Measurements from ENCODE around the gene TRAF3.
"Not testable (repeated sequence)": the region's sequence is repeated elsewhere in the genome, so short reads cannot be mapped to it uniquely, and the experiment has no call there.

TRAF3 gene

GRCh38 chr14:102829016-102829548 is 51.8 kb downstream of the TRAF3 start:
- no peak for DNase-seq (ENCODE audit: low read depth)

DNA sequence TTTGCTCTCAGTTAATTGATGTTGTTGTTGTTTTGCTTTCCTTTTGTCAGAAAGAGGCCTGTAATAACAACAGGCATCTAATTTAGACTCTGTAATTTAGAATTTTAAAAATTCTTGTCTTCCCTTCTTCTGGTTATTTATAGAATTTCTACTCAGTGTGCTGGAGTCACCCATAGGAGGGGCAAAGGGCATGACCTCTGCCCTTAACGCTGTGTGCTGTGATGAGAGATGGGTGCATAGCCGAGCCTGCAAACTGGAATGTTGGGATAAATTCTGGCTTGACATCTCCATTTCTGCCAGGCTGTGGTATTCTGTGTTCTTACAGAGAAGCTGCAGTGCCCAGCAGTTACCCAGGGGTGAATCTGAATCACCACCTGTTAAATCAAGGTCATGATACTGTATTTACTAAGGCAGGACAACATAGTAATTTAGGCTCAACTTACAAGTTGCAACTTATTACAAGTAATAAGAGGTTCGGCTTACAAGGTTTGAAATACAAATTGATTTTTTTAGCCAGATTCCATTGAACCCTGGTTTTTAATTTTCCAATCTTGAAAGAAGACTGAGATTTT is 53.3 kb downstream of the TRAF3 start:
- DNase-seq (ENCODE audit: low read depth) = no peak

GRCh38 chr14:102831163-102831804 is 54.0 kb downstream of the TRAF3 start:
- DNase-seq (ENCODE audit: low read depth) = no peak

DNA sequence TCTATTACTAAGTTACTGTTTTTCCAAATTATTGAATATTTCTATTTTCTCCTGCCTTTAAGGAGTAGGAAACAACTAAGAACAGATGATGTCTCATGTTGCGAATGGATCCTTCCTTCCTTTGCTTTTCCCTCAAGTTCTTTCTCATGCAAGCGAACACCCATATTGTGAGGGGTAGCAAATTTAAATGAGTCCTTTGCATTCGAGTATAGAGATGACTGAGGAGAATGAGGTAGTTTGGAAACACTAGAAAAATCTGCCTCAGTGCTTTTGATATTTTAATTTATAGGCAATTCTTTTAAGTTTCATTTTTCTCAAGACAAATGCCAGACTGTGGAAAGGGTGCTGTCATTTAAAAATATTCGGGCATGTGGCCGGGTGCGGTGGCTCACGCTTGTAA is 56.1 kb downstream of the TRAF3 start:
- no peak for DNase-seq (ENCODE audit: low read depth)

DNA sequence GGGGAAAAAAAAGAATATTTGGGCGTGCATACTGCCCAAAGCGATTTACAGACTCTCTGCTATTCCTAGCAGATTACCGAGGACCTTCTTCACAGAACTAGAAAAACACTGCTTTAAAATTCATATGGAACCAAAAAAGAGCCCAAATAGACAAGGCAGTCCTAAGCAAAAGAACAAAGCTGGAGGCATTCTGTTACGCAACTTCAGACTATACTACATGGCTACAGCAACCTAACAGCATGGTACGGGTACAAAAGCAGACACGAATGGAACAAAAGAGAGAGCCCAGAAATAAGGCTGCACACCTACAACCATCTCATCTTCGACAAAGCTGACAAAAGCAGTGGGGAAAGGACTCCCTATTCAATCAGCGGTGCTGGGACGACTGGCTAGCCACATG is 56.7 kb downstream of the TRAF3 start:
- DNase-seq (ENCODE audit: low read depth) = no peak

DNA sequence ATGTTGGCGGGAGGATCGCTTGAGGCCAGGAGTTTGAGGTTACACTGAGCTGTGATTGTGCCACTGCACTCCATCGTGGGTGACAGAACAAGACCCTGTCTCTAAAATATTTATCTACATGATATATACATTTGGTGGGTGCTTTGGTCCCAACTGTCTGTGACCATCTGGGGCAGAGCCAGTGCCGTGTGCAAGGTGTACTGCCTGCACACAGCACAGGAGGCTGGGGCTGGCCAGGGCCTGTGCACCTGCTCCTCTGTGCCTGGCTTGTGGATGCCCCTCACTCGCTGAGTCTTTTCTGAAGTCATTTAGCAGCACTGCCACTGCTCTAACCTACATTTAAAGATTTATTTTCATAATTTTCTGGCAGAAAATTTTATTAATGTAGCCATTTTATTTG is 58.7 kb downstream of the TRAF3 start:
- DNase-seq (ENCODE audit: low read depth) = no peak

- DNase-seq (ENCODE audit: low read depth) = not testable (repeated sequence)
These were observed 59.9 kb downstream of the TRAF3 start for GRCh38 chr14:102837120-102837519.

DNA sequence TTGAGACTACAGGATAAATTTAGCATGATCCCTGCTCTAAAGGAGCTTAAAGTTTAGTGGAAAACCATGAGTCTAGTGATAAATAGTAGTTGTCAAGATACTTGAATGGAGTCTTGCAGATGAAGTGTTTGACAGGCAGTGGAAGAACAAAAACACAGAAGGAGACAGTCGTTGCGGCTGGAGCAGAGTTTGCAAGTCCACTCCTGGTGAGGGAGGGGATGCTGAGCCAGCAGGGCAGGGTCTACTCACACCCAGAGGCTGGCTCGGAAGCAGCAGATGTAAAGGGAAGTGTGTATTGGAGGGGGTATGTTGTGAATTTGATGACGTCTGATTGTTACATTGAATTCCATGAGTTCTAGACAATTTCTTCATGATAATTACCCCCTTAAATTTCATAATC is 61.3 kb downstream of the TRAF3 start:
- DNase-seq (ENCODE audit: low read depth) = no peak

GRCh38 chr14:102840115-102840514 is 62.9 kb downstream of the TRAF3 start:
- no peak for DNase-seq (ENCODE audit: low read depth)

DNA sequence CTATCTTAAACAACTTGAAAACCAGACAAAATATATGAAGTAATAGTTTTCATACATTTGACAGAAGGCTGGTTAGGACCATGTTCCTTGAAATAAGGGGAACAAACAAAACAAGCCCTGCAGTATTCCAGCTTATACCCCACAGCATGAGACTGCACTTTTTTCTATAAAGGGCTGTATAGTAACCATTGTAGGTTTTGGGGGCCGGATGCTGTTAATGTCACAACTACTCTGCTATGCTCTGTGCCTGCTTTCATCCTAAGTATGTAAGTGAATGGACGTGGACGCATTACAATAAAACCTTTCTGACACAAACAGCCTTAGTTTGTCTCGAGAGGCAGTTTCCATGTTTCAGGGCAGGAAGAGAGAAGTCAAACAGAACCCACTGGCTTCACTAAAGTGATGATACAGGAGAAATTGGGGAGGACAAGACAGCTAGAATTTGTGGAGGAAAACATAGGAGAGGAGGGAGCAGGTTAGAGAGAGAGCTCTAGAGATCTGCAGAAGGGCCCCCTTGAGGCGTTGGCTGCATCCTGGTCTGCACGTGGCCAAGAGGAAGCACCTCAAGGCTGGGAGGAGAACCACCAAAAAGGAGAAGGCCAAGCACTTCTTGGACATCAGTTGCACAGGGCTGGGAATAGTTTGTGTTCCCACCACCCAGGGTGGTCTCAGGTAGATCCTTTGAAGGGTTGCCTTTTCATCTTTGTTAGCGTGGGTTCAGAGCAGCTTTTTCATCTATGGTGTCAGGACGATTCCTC is 63.7 kb downstream of the TRAF3 start:
- DNase-seq (ENCODE audit: low read depth) = no peak

DNA sequence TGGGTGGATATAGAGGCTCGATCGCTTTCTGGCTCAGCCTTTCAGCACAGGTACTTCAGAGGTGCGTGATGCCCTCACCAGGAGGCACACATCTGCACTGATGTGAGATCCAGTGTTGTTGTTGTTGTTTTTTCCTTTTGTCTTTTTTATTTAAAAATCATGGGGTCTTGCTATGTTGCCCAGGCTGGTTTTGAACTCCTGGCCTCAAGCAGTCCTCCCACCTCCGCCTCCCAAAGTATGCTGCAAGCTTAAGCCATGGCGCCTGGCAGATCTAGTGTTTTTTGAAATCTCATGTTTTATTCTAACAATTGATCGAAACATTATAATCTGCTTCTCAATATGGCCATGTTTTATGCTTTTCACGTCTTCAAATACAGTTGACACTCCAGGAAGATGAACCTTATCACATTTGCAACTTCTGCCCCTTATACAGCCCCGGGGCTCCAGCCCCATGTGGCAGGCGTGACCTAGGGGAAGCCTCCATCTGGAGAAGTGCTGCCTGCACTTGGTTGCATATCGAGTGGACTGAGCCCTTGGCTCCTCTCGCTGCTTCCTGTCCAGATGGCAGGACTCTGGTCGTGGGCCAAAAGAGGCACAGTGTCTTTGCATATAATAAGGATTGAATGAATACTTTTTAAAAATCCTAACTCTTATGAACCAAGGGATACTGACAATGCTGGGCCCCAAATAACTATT is 71.7 kb downstream of the TRAF3 start:
- DNase-seq (ENCODE audit: low read depth) = no peak

DNA sequence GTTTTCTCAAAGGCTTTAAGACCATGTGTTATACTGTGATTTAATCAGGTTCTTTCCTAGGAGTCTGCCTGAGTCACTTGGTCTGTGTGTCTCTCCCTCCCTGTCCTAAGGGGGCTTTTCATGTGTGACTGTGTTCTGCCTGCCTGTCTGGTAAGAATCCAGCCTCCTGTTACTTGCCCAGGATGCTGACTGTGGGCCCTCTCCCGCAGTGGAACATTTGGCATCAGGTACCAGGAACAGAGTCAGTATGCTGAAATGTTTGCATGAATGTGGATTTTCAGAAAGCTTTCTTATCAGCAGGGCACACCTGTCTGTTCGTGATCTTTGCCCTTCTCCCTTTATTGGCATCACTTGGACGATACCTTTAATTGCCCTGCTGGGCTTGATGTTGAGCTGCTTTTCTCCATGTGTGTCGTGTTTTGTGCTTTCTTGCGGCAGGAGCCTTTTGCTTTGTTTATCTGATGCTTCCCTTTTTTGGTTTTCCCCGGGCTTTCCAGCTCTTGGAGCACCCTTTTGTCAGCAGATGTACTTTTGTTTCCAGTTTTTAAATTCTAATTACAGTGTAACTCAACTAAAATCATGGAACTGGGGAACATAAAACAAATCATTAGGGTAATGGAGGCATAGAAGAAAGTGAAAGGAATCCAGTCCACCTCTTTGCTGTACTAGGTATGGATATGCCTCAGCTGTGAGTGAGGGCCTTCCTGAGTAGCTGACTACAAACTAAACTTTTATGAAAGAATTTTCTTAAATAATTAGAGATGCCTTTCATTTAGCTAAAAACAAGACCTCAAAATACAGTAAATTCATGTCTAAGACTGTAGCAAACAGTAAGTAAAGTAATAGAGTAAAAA is 72.5 kb downstream of the TRAF3 start:
- no peak for DNase-seq (ENCODE audit: low read depth)

- no peak for DNase-seq (ENCODE audit: low read depth)
These were observed 76.4 kb downstream of the TRAF3 start for GRCh38 chr14:102853648-102854047.

- DNase-seq (ENCODE audit: low read depth) = no peak
These were observed 76.9 kb downstream of the TRAF3 start for GRCh38 chr14:102854091-102854703.

DNA sequence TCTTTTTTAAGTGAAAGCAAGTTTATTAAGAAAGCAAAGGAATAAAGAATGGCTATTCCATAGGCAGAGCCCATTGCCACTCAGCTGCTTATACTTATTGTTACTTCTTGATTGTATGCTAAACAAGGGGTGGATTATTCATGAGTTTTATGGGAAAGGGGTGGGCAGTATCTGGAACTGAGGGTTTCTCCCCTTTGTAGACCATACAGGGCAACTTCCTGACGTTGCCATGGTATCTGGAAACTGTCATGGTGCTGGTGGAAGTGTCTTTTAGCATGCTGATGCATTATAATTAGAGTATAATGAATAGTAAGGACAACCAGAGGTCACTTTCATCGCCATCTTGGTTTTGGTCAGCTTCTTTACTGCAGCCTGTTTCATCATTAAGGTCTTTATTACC is 78.9 kb downstream of the TRAF3 start:
- DNase-seq (ENCODE audit: low read depth) = no peak

DNA sequence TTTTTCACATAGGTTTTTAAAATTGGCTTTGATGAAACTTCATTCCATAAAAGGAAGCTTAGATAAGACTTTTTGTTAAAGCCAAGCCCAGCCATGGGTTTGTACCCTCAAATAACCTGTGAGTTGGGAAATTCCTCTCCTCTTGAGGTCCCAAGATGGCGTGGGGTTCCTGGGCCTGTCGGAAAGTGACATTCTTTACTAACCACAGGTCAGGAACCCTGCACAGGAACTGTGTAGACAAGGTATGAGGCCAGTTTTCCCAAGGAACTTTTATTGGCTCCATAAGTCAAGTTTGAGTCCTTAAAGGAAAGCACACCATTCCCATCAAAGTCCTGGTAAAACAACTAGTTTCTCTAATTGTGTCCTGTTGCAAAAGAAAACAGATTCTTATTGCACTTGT is 80.2 kb downstream of the TRAF3 start:
- DNase-seq (ENCODE audit: low read depth) = no peak

DNA sequence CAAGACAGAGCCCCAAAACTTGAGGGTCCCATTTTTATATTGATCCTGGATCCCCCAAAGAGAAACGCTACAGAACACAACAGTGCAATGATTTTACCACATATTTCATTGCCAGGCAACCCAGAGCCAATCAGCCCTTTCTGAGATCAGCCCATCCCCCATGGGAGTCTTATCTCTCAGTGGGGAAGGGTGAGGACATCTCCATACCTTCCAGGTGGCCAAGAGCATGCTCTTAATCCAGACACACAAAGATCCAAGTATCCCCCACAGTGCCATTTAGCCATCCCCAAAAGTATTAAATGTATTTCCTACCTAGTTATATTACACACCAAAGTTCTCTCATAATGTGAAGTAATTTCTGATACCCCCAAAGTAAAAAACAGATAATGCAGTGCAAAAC is 82.7 kb downstream of the TRAF3 start:
- DNase-seq (ENCODE audit: low read depth) = no peak

DNA sequence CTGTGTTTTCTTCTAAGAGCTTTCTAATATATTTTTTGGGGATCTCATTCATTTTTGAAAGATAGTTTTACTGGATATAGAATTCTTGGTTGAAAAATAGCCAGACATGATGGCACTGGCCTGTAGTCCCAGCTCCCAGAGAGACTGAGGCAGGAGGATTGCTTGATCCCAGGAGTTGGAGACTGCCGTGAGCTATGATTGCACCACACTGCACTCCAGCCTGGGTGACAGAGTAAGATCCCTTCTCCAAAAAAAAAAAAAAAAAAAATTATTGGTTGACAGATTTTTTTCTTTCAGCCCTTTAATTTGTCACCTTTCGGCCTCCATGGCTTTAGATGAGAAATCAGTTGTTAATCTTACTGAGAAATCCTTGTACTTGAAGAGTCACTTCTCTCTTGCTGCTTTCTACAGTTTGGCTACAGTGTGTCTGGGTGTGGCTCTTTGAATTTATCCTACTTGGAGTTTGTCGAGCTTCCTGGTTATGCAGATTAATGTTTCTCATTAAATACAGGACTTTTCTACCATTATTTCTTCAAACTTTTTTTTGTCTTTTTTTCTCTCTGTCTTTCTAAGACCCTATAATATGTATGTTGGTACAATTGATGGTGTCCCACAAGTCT is 85.0 kb downstream of the TRAF3 start:
- DNase-seq (ENCODE audit: low read depth) = no peak

DNA sequence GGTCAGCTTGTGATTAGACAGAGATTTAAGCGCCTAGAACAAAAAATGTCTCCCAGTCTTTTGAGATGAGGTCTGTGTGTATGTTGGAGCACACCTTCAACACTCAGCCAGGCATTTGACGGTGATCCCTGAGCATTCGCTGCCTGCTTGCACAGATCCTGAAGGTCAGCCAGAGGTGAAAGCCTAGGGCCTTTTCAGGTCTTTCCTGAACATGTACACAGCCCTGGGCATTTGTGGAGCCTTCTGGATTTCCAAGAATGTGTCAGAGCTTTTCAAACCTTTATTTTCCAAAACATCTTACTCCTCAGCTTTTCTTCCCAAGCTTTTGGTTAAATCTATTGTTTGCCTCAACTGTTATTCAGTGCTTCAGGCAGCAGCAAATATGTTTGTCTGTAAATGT is 86.1 kb downstream of the TRAF3 start:
- DNase-seq (ENCODE audit: low read depth) = no peak

GRCh38 chr14:102865916-102866315 is 88.7 kb downstream of the TRAF3 start:
- not testable (repeated sequence) for DNase-seq (ENCODE audit: low read depth)
